CD4-positive, alpha-beta T cell treated with Interleukin-6 for 4 hours (primary cell): ENCODE data around the gene SYT14.

Source experiments
- DNase-seq: peaks from one replicate; pipeline ENCODE4 v3.0.0-alpha.2; 2020; ENCODE audit warnings: mixed read lengths

The SYT14 gene

DNA sequence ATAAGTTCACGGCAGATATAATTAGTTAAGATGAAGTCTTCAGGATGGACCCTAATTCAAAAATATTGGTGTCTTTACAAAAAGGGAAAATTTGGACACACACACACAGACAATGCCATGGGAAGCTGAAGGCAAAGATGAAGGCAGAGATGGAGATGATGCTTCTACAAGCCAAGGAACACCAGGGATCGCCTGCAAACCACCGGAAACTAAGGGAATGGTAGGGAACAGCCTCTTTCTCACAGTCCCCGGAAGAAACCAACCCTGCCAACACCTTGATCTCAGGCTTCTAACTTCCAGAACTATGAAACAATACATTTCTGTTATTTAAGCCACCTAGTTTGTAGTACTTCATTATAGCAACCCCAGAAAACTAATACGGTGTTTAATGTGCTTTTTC lies 279.5 kb downstream of the SYT14 start:
- DNase-seq: no peak

DNA sequence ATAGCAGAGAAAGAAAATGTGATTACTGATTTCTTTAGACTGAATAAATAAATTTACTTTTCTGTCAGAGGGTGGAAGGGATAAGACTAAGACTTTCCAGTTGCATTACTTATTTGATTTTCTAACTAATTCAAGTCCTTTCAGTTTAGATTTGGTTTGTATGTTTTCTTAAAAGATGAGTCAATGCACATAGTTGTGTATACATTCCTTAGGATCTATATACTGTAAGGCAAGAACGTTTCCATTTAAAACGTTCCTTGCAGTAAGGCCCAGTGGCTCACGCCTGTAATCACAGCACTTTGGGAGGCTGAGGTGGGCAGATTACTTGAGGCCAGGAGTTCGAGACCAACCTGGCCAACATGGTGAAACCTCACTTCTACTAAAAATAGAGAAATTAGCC lies 280.0 kb downstream of the SYT14 start:
- DNase-seq: no peak
